NCI-H1092 (cell line): ENCODE results near the gene RCN1.
"Not testable (repeated sequence)": the region's sequence is repeated elsewhere in the genome, so short reads cannot be mapped to it uniquely, and the experiment has no call there.

Source experiments
- DNase-seq: peaks from one replicate; lab custom pipeline; 2025; lab: John Stamatoyannopoulos, UW

The RCN1 gene

DNA sequence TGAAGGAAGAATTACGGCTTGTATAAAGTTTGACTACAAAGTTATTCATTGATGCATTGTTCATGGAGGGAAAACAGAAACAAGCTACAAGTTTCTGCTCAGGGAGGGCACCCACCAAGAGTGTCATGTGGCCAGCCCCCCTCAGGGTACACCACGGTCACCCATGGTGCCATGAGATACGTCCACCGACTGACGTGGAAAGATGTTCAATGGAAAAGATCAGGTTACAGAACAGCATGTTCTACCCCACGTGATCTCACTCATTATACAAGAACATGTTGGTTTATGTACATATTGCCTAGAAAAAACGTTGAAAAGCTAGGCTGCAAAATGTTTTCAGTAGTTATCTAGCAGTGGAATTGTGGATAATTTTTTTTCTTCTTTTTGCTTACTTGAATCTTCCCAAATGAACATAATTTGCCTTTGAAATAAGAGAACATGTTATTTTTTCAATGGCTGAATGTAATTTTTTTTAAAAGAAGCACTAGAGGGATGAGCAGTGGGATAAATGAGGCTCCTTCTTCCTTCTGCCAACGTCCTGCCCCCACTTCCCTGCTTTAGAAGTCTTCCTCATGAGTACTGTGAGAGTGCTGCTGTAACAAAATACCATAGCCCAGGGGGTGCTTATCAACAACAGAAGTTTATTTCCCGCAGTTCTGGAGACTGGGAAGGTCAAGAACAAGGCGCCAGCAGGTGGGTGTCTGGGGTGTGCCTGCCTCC, 22.5 kb downstream of the RCN1 start:
- no peak for DNase-seq

- no peak for DNase-seq
These were observed 23.0 kb downstream of the RCN1 start for GRCh38 chr11:32113920-32114203.

DNA sequence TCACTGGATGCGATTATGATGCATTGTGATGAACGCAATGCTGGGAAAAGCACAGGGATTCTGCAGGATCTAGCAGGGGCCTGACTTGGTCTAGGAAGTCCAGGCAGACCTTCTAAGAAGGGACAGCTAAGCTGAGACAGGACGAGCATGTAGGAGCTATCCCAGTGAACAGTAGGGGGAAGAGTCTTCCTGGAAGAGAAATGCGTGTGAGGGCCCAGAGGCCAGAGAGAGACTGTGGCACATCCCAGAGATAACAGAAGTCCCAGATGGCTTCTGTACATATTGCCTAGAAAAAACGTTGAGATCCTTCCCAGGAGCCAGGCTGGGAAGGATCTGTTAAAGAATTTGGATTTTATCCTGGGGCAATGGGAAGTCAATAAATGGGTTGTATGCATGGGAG, 24.6 kb downstream of the RCN1 start:
- no peak for DNase-seq

- no peak for DNase-seq
These were observed 25.8 kb downstream of the RCN1 start for GRCh38 chr11:32116668-32117067.

- no peak for DNase-seq
These were observed 27.4 kb downstream of the RCN1 start for GRCh38 chr11:32118025-32118974.

GRCh38 chr11:32119139-32119538, 28.3 kb downstream of the RCN1 start:
- DNase-seq = not testable (repeated sequence)

- DNase-seq = no peak
These were observed 30.1 kb downstream of the RCN1 start for GRCh38 chr11:32121012-32121411.

DNA sequence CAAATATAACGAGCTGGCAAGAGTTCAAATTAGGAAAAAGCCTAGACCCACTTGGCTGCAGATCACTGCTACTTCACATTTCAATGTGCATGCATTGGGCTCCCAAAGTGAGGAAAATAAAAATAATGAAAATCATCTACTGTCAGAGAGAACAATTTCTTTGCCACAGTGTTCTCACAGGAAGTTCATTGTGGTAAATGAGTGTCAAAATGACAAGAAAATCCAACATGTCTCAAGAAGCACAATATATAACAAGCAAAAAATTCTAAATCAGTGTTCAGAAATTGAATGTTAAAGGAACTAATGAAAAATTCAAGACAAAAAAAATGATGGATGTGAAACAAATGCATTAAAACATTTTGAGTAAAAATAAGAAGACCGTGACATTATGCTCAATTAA, 31.3 kb downstream of the RCN1 start:
- DNase-seq = no peak

DNA sequence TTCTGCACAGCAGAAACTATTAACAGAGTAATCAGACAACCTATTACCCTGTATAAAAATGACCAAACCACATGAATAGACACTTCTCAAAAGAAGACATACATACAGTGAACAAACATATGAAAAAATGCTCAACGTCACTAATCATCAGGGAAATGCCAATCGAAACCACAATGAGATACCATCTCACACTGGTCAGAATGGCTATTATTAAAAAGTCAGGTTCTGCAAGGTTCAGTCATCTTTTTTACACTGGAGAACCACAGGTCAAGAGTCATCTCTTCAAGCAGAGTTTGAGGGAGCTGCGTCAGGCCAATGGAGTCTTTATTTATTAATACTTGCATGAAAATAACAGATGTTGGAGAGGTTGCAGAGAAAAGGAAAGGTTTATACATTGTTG, 40.4 kb downstream of the RCN1 start:
- DNase-seq = no peak

- DNase-seq = no peak
These were observed 45.8 kb downstream of the RCN1 start for GRCh38 chr11:32136657-32137056.

- DNase-seq = no peak
These were observed 46.4 kb downstream of the RCN1 start for GRCh38 chr11:32137263-32137662.

- no peak for DNase-seq
These were observed 47.0 kb downstream of the RCN1 start for GRCh38 chr11:32137869-32138268.

GRCh38 chr11:32138902-32139301, 48.0 kb downstream of the RCN1 start:
- no peak for DNase-seq

GRCh38 chr11:32139896-32140520, 49.1 kb downstream of the RCN1 start:
- no peak for DNase-seq

DNA sequence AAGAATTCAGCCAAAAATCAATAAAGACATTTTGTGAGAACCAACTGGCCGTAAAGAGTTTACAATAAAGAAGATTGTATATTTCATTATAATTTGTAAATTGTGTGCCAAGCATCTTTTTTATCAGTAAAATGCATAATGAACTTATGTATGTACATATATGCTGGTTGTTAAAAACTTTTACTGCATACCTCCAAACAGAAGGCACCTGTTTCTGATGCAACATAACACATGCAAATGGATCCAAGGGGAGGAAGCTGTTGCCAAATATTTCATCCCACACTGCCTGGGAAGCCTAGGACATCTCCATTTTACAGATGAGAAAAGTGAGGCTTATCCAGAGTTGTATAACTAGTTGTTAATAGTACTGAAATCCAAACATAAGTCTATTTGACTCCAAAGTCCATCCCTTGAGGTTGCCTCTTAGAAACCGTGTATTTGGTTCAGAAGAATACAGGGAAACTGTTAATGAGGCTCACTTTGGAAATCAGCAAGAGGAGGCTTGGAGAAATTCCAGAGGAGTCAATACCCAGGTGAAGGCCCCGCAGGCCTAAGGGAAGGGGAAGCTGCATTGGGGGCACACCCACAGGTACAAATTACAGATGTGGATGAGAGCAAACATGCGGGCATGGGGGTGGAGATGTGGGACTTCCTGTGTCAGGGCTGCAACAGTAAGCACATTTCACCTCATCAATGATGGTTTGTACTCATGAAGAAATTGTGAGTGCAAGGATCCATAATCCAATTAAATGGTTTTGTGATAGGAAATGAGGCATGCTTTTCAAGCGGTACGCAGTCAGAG, 51.1 kb downstream of the RCN1 start:
- DNase-seq = no peak

- DNase-seq = no peak
These were observed 52.5 kb downstream of the RCN1 start for GRCh38 chr11:32143378-32143777.

DNA sequence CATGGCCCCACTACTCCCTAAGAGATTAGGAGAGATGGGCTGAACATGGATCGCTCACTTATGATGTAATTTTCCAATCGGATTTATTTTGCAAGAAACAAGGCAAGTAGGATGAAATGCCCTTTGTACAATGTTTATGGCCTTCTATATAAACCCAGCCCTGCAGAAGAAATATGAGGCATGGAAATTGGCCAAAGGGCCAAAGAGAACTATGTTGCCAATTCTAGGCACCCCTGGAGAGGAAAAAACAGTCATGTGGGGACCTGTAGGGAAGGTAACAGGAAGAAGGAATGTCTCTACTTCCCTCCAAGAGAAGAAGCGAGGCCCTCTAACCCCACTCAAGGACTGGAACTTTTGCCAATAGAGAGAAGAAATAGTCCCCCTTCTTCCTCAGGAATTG, 54.4 kb downstream of the RCN1 start:
- DNase-seq = no peak

- no peak for DNase-seq
These were observed 58.0 kb downstream of the RCN1 start for GRCh38 chr11:32148895-32149294.

- DNase-seq = no peak
These were observed 58.9 kb downstream of the RCN1 start for GRCh38 chr11:32149748-32150147.

GRCh38 chr11:32151027-32151426, 60.2 kb downstream of the RCN1 start:
- DNase-seq = no peak

- DNase-seq = no peak
These were observed 61.3 kb downstream of the RCN1 start for GRCh38 chr11:32152216-32152615.

DNA sequence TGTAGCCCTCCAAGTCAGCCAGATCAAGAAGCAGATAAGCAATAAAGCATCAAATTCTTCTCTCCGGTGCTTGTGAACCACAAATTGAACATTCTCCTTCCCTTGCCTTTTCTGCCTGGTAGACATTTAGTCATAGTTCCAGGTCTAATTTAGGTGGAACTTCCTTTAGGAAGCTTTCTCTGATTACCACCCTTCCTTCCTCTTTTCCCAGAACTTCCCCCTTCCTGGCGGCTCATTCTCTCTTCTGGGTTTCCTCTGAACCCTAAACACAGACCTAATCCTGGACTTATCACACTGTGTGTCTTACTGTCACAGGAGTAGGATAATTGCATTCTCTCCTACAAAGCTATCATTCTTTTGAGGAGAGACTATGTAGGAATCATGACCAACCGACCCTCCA, 61.9 kb downstream of the RCN1 start:
- DNase-seq = no peak
